ENCODE results near the gene RPS14.

- TF ChIP-seq POLR2A (IDR thresholded peaks at IDR 0.05; ENCODE audit: low read length) (no peak), GATA1 (IDR thresholded peaks at IDR 0.05; ENCODE audit: low read depth, low read length) (no peak)
These were observed 38.9 kb downstream of the RPS14 start for GRCh38 chr5:150410524-150411244.

Measured in erythroblast (primary cell).